Esophagus squamous epithelium (tissue), 5 donors: ENCODE measurements around the gene RAB20. TPM values are rescaled to one million over a fixed set of nuclear protein-coding genes. Genes with fewer than 3 reads are reported as not detected.

Experiments used
- DNase-seq: peaks from one replicate; lab custom pipeline; 2025; lab: John Stamatoyannopoulos, UW
- H3K27ac ChIP-seq, 4 donors: fragments of 200-600 bp; sonication (generic); one replicate each; pipeline ENCODE4 v1.5.1; 2016 to 2019; ENCODE audit warnings: mild to moderate bottlenecking in 1 of 4
- H3K27me3 ChIP-seq, 4 donors: fragments of 200-600 bp; sonication (generic); 1 replicate in 3 of 4; 2 replicates in 1 of 4; pipeline versions ENCODE4 v1.5.1 to v1.6.0; 2017 to 2021; ENCODE audit warnings: antibody characterized with exemption in 1 of 4
- H3K36me3 ChIP-seq, 3 donors: fragments of 200-600 bp; sonication (generic); one replicate each; pipeline ENCODE4 v1.5.1; 2016 to 2019
- H3K4me1 ChIP-seq, 3 donors: fragments of 200-600 bp; sonication (generic); one replicate each; pipeline ENCODE4 v1.5.1; 2017 to 2019
- H3K4me3 ChIP-seq, 4 donors: fragments of 200-600 bp; sonication (generic); 1 replicate in 3 of 4; 2 replicates in 1 of 4; pipeline ENCODE4 v1.5.1; 2016 to 2019; ENCODE audit warnings: mild to moderate bottlenecking in 2 of 4, moderate library complexity in 1 of 4
- H3K9me3 ChIP-seq, 3 donors: fragments of 200-600 bp; sonication (generic); one replicate each; pipeline ENCODE4 v1.5.1; 2016 to 2019
- CTCF ChIP-seq, 6 experiments: fragments of 450-650 bp in 4 of 6; fragments of 200-600 bp in 2 of 6; sonication (generic) in 2 of 6; IDR thresholded peaks; one replicate each; pipeline ENCODE4 v1.5.1; 2016 to 2019; ENCODE audit warnings: antibody characterized with exemption in 6 of 6, mild to moderate bottlenecking in 4 of 6, moderate library complexity in 4 of 6
- POLR2A ChIP-seq, 4 donors: fragments of 450-650 bp; IDR thresholded peaks; one replicate each; pipeline ENCODE4 v1.6.1; 2017; ENCODE audit warnings: antibody characterized with exemption in 4 of 4, mild to moderate bottlenecking in 4 of 4, moderate library complexity in 3 of 4
- WGBS, 2 donors: methylation state at CpG; one replicate each; pipeline ENCODE4 v1.1.5; 2018; 5-methylcytosine and 5-hydroxymethylcytosine counted together
- intact Hi-C: fragments of 100-400 bp; cut with DNase I; formaldehyde crosslinking; loops from one replicate; pipeline ENCODE4 v1.15.0; 2022
- total RNA-seq, 4 donors: library from RNA; depleted of rRNA; stranded (reverse); fragments of >200 nt; gene quantifications; one replicate each; pipeline ENCODE4 v1.1.0, GENCODE V29; 2016
- donor health status: DM: yes; HTN: yes; CAD: no.

The RAB20 gene
- total RNA-seq, 4 donors from 2014 or later: 1.3 to 7.2 (median 4.3) TPM

- Histone ChIP-seq H3K36me3 (peaks cover 0 to 71% (median 0%) of the 10 kb centered on the region in 3 donors), H3K9me3 (no peaks in the 10 kb centered on the region), H3K4me1 (peaks cover 0 to 21% (median 6%) of the 10 kb centered on the region in 3 donors), H3K27ac (no peak overlapping the region), H3K27me3 (no peaks in the 10 kb centered on the region), H3K4me3 (no peak overlapping the region)
- intact Hi-C loops: no loop called here
- WGBS, 2 donors: 88% methylated on average over 14 to 16 of the region's 18 CpGs
- TF ChIP-seq CTCF (IDR thresholded peaks at IDR 0.05) (no peak), POLR2A (IDR thresholded peaks at IDR 0.05) (no peak)
- DNase-seq: no peak
Measured at GRCh38 chr13:110475550-110476219, 85.8 kb downstream of the RAB20 start.

GRCh38 chr13:110475117-110475516 lies 86.4 kb downstream of the RAB20 start:
- intact Hi-C loops: no loop called here
- Histone ChIP-seq H3K4me3 (no peak overlapping the region), H3K9me3 (no peaks in the 10 kb centered on the region), H3K4me1 (peaks cover 0 to 21% (median 6%) of the 10 kb centered on the region in 3 donors), H3K27ac (no peak overlapping the region), H3K27me3 (no peaks in the 10 kb centered on the region), H3K36me3 (peaks cover 0 to 70% (median 3%) of the 10 kb centered on the region in 3 donors)
- WGBS, 2 donors: 63 to 84% methylated on average over 5 to 9 of the region's 9 CpGs
- TF ChIP-seq CTCF (IDR thresholded peaks at IDR 0.05) (no peak), POLR2A (IDR thresholded peaks at IDR 0.05) (no peak)
- no peak for DNase-seq

DNA sequence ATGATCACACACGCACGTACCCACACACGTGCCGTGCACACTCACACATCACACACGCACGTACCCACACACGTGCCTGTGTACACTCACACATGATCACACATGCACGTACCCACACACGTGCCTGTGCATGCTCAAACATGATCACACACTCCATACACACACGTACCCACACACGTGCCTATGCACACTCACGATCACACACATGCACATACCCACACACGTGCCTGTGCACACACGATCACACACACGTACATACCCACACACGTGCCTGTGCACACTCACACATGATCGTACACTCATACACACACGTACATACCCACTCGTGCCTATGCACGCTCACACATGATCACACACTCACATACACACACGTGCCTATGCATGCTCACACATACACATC lies 86.8 kb downstream of the RAB20 start:
- no peaks in the 10 kb centered on the region for H3K27me3 ChIP-seq
- no peaks in the 10 kb centered on the region for H3K9me3 ChIP-seq
- H3K36me3 ChIP-seq: peaks cover 0 to 73% (median 4%) of the 10 kb centered on the region in 3 donors
- DNase-seq: no peak
- no peak overlapping the region for H3K4me3 ChIP-seq
- intact Hi-C loops: no loop called here
- WGBS, 2 donors: 78 to 87% methylated on average over 21 of the region's 21 CpGs
- peaks cover 0 to 21% (median 6%) of the 10 kb centered on the region in 3 donors for H3K4me1 ChIP-seq
- no peak overlapping the region for H3K27ac ChIP-seq
- TF ChIP-seq POLR2A (IDR thresholded peaks at IDR 0.05) (no peak), CTCF (IDR thresholded peaks at IDR 0.05) (no peak)

Other genes with a start within 250 kb of the RAB20 start
- gene NAXD, start 53.8 kb upstream of the RAB20 start, total RNA-seq: 10 to 100 TPM; 14.5 to 25.2 (median 17.4) TPM
- 10 to 100 TPM; 24.9 to 54.9 (median 33.5) TPM for gene CARS2, start 144.4 kb upstream of the RAB20 start, total RNA-seq
- 10 to 100 TPM in 2 of 4 donors, 1 to 10 TPM in 2; 6.3 to 15.4 (median 8.7) TPM for gene ING1, start 152.0 kb upstream of the RAB20 start, total RNA-seq